SK-N-SH (cell line): ENCODE results near the gene OXSR1.

ENCODE experiments used
- CTCF ChIP-seq: fragments of 200-600 bp; sonication (generic); IDR thresholded peaks from 2 replicates; pipeline ENCODE4 v1.6.1; 2017; ENCODE audit warnings: antibody characterized with exemption, mild to moderate bottlenecking, moderate library complexity
- EP300 ChIP-seq, 2 experiments: IDR thresholded peaks; 2 replicates each; pipeline versions ENCODE4 v1.4.0 to v1.6.1; 2012; ENCODE audit warnings: borderline replicate concordance in 1 of 2, low read depth in 1 of 2, low read length in 1 of 2
- JUND ChIP-seq: IDR thresholded peaks from 2 replicates; pipeline ENCODE4 v1.4.0; 2012
- MAX ChIP-seq: IDR thresholded peaks from 2 replicates; pipeline ENCODE4 v1.4.0; 2012; ENCODE audit warnings: low read depth
- POLR2AphosphoS5 ChIP-seq: IDR thresholded peaks from 2 replicates; pipeline ENCODE4 v1.6.1; 2012; ENCODE audit warnings: low read depth, low read length
- RXRA ChIP-seq: IDR thresholded peaks from 2 replicates; pipeline ENCODE4 v1.4.0; 2012; ENCODE audit warnings: low read depth, mild to moderate bottlenecking, borderline replicate concordance
- SIN3A ChIP-seq: IDR thresholded peaks from 2 replicates; pipeline ENCODE4 v1.6.1; 2012; ENCODE audit warnings: low read depth, mild to moderate bottlenecking, low read length, moderate library complexity, borderline replicate concordance
- TAF1 ChIP-seq: IDR thresholded peaks from 2 replicates; pipeline ENCODE4 v1.6.1; 2012; ENCODE audit warnings: low read depth, mild to moderate bottlenecking, low read length, moderate library complexity, borderline replicate concordance
- TEAD4 ChIP-seq: IDR thresholded peaks from 2 replicates; pipeline ENCODE4 v1.4.0; 2012; ENCODE audit warnings: mild to moderate bottlenecking, borderline replicate concordance; ENCODE audit not compliant: insufficient read depth
- USF1 ChIP-seq: IDR thresholded peaks from 2 replicates; pipeline ENCODE4 v1.4.0; 2012; ENCODE audit warnings: low read depth, borderline replicate concordance
- USF2 ChIP-seq: fragments of 150-350 bp; IDR thresholded peaks from 2 replicates; pipeline ENCODE4 v1.6.1; 2017; ENCODE audit warnings: antibody characterized with exemption, low read length, low read depth, borderline replicate concordance
- YY1 ChIP-seq: IDR thresholded peaks from 2 replicates; pipeline ENCODE4 v1.4.0; 2012; ENCODE audit warnings: low read depth, mild to moderate bottlenecking

- TF ChIP-seq RXRA (no peak), CTCF (no peak), YY1 (no peak), USF2 (no peak), TAF1 (no peak; the same call in 1 of the 2 replicates), TEAD4 (no peak), JUND (no peak), SIN3A (no peak), EP300 (IDR thresholded peaks at IDR 0.05; ENCODE audit: borderline replicate concordance in 1 of 2, low read depth in 1 of 2, low read length in 1 of 2) (no peak), MAX (no peak), USF1 (no peak), POLR2AphosphoS5 (no peak)
Measured at GRCh38 chr3:38164643-38164951, 740 bp upstream of the OXSR1 start.
